Measurements from ENCODE around the gene ZMYM5. TPM values are rescaled to one million over a fixed set of nuclear protein-coding genes. Genes with fewer than 3 reads are reported as not detected.

Gene ZMYM5
- total RNA-seq, 1 experiment from 2014 or later, result 12.6 TPM

- H3K9me3 ChIP-seq (ENCODE audit: control insufficient read depth, low read depth, low read length), result no peaks in the 10 kb centered on the region
- no peak overlapping the region for H2AFZ ChIP-seq (ENCODE audit: low read length)
- TF ChIP-seq CTCF (conservative IDR thresholded peaks at IDR 0.05), result no peak
- WGBS (ENCODE audit: extremely low coverage, insufficient read length, low lambda C conversion rate), result no CpG with 5 or more reads among the region's 3 CpGs
- no peak overlapping the region for H2BK12ac ChIP-seq (ENCODE audit: insufficient read length, low read depth, low read length)
- H3K9me3 Mint-ChIP-seq, result peaks cover 0 to 4% of the 10 kb centered on the region in 2 experiments; a peak in 4 of 5 replicates
- no peak for DNase-seq
- no peak overlapping the region for H2AK5ac ChIP-seq (ENCODE audit: insufficient read length, low read length)
- H2BK5ac ChIP-seq (ENCODE audit: insufficient read length, low read length), result no peak overlapping the region
- H2BK15ac ChIP-seq (ENCODE audit: low read depth, low read length), result no peak overlapping the region
- H3K27me3 ChIP-seq (ENCODE audit: insufficient read depth, low read length), result no peaks in the 10 kb centered on the region
- H2BK20ac ChIP-seq (ENCODE audit: low read depth, low read length, poor library complexity, severe bottlenecking), result no peak overlapping the region
- H4K5ac ChIP-seq (ENCODE audit: insufficient read length, low read depth, low read length), result no peak overlapping the region
- H3K4me3 Mint-ChIP-seq, result no peak overlapping the region
- H3K27me3 Mint-ChIP-seq (ENCODE audit: low read depth), result no peaks in the 10 kb centered on the region
- H4K20me1 ChIP-seq (ENCODE audit: control insufficient read depth, insufficient read depth, insufficient read length), result no peaks in the 10 kb centered on the region
- H3K79me2 ChIP-seq (ENCODE audit: insufficient read depth, low read length), result no peaks in the 10 kb centered on the region
- H3T11ph ChIP-seq (ENCODE audit: low read length), result no peak overlapping the region
- no peak overlapping the region for H3K56ac ChIP-seq (ENCODE audit: insufficient read length, low read depth, low read length)
- H3K9ac ChIP-seq (ENCODE audit: extremely low read depth, insufficient read length, low read length), result no peak overlapping the region
- peaks cover 4 to 5% of the 10 kb centered on the region in 2 experiments for H3K4me1 Mint-ChIP-seq
- no peak overlapping the region for H3K4me2 ChIP-seq (ENCODE audit: insufficient read depth, insufficient read length, low read length)
- peaks cover 21 to 56% (median 48%) of the 10 kb centered on the region in 3 experiments for H3K36me3 Mint-ChIP-seq (ENCODE audit: insufficient read depth in 1 of 3, low read depth in 3 of 3)
- H2BK120ac ChIP-seq (ENCODE audit: low read depth, low read length, poor library complexity, severe bottlenecking), result no peak overlapping the region
- H3K27ac Mint-ChIP-seq, result no peak overlapping the region
- no peaks in the 10 kb centered on the region for H3K23me2 ChIP-seq (ENCODE audit: insufficient read length, low read depth, low read length, poor library complexity, severe bottlenecking)
- H3K4ac ChIP-seq (ENCODE audit: low read depth, low read length), result no peak overlapping the region
- H4K8ac ChIP-seq (replicated peaks; ENCODE audit: insufficient read length, low read depth, low read length), result no peak overlapping the region
- no peak overlapping the region for H3K14ac ChIP-seq (ENCODE audit: insufficient read depth, low read length)
- no peak overlapping the region for H3K18ac ChIP-seq (ENCODE audit: insufficient read length, low read depth, low read length)
- H4K91ac ChIP-seq (ENCODE audit: insufficient read length, low read depth, low read length), result no peak overlapping the region
- H3K4me1 ChIP-seq (ENCODE audit: insufficient read depth, low read length), result 0 out of 2 replicates have a peak, but pooled peaks cover 3% of the 10 kb centered on the region
- H3K27ac ChIP-seq (ENCODE audit: insufficient read length, low read depth, low read length), result no peak overlapping the region
- H3K79me1 ChIP-seq (ENCODE audit: insufficient read depth, low read depth, low read length, poor library complexity, severe bottlenecking), result no peaks in the 10 kb centered on the region
- H3K23ac ChIP-seq (ENCODE audit: insufficient read length, low read depth, low read length), result no peak overlapping the region
Observed at GRCh38 chr13:19822673-19823072, 40.8 kb downstream of the ZMYM5 start.

All from H9 (cell line).